ENCODE data around the gene COL26A1.

COL26A1 gene

GRCh38 chr7:101402081-101402779 is 39.6 kb downstream of the COL26A1 start:
- no peak for TF ChIP-seq EZH2 (IDR thresholded peaks at IDR 0.05)
- no peak for TF ChIP-seq POLR2AphosphoS5 (IDR thresholded peaks at IDR 0.05; ENCODE audit: borderline replicate concordance, low read depth, low read length)
- TF ChIP-seq FOXP2 (optimal IDR thresholded peaks at IDR 0.05; ENCODE audit: control extremely low read depth, extremely low read length, insufficient read depth), result no peak
- Histone ChIP-seq H3K36me3 (ENCODE audit: insufficient read depth, low read length) (no peaks in the 10 kb centered on the region), H3K9me3 (ENCODE audit: low read depth, low read length) (no peaks in the 10 kb centered on the region), H3K4me3 (peak overlapping the region; percentile 72), H3K9ac (ENCODE audit: insufficient read length) (no peak overlapping the region), H3K27ac (peak overlapping the region; percentile 93)
- peak; percentile 48 for DNase-seq (ENCODE audit: low read depth, low spot score)

- H3K36me3 ChIP-seq (ENCODE audit: insufficient read depth, low read length), result no peaks in the 10 kb centered on the region
- peak overlapping the region; percentile 72 for H3K4me3 ChIP-seq
- H3K27ac ChIP-seq, result peak overlapping the region; percentile 93; the same call in 1 of the 2 replicates
- no peak for DNase-seq (ENCODE audit: low read depth, low spot score)
- no peaks in the 10 kb centered on the region for H3K9me3 ChIP-seq (ENCODE audit: low read depth, low read length)
- TF ChIP-seq EZH2 (IDR thresholded peaks at IDR 0.05) (no peak), FOXP2 (optimal IDR thresholded peaks at IDR 0.05; ENCODE audit: control extremely low read depth, extremely low read length, insufficient read depth) (no peak)
- H3K9ac ChIP-seq (ENCODE audit: insufficient read length), result peak overlapping the region; percentile 3
Measured at GRCh38 chr7:101402835-101403234, 40.2 kb downstream of the COL26A1 start.

- Histone ChIP-seq H3K9ac (ENCODE audit: insufficient read length) (no peak overlapping the region), H3K27ac (no peak overlapping the region), H3K4me3 (no peak overlapping the region), H3K9me3 (ENCODE audit: low read depth, low read length) (no peaks in the 10 kb centered on the region), H3K36me3 (ENCODE audit: insufficient read depth, low read length) (no peaks in the 10 kb centered on the region)
- no peak for TF ChIP-seq FOXP2 (optimal IDR thresholded peaks at IDR 0.05; ENCODE audit: control extremely low read depth, extremely low read length, insufficient read depth)
- TF ChIP-seq POLR2AphosphoS5 (IDR thresholded peaks at IDR 0.05; ENCODE audit: borderline replicate concordance, low read depth, low read length), result no peak
- no peak for TF ChIP-seq EZH2 (IDR thresholded peaks at IDR 0.05)
- DNase-seq (ENCODE audit: low read depth, low spot score), result no peak
Measured at GRCh38 chr7:101405474-101406067, 42.9 kb downstream of the COL26A1 start.

DNA sequence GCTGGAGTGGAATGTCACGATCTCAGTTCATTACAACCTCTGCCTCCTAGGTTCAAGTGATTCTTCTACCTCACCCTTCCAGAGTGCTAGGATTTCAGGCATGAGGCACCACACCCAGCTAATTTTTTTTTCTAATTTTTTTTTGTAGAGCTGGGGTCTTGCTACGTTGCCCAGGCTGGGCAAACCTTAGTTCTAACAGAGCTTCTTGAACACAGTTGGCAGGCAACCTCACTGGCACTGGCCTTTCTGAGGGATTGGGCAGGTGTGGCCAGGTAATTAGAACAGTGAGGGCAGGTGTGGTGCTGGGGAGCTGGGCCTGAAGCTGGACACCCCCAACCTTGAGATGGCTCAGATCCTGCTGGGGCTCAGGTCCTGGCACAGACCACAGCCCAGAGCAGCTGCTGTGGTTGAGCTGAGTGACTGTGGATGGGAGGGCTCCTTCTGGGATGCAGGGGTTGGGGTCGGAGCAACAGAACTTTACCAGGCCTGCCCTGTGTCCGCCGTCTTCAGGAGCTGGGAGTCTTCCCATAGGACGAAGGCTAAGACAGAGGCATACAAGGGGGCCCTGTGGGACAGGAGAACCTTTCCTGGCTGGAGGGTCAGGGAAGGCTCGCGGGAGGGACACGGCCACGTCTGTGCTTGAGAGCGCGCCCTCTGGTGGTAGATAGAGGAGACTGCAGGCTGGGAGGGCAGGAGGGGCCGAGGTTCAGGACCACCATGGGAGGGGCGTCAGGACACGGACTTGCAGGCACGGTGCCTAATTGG is 48.2 kb downstream of the COL26A1 start:
- Histone ChIP-seq H3K9me3 (ENCODE audit: low read depth, low read length) (no peaks in the 10 kb centered on the region), H3K36me3 (ENCODE audit: insufficient read depth, low read length) (no peaks in the 10 kb centered on the region), H3K27ac (no peak overlapping the region), H3K4me3 (no peak overlapping the region), H3K9ac (ENCODE audit: insufficient read length) (no peak overlapping the region)
- no peak for DNase-seq (ENCODE audit: low read depth, low spot score)
- TF ChIP-seq EZH2 (IDR thresholded peaks at IDR 0.05) (no peak), FOXP2 (optimal IDR thresholded peaks at IDR 0.05; ENCODE audit: control extremely low read depth, extremely low read length, insufficient read depth) (no peak), POLR2AphosphoS5 (IDR thresholded peaks at IDR 0.05; ENCODE audit: borderline replicate concordance, low read depth, low read length) (no peak)

DNA sequence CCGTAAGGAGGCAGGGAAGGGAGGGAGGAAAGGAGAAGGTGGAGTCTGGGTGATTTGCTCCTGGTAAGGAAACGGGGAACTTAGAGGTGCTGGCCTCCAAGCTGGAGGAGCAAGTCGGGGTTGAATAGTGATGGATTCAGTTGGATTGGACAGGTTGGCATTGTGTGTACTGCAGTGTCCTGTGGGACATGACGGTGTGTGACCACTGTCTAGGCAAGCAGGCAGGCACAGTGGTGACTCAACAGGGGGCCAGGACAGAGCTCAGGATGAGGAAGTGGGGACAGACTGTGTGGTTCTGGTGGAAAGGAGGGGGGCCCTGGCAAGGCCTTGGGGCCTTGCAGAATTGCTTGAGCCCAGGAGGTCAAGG is 48.8 kb downstream of the COL26A1 start:
- Histone ChIP-seq H3K9ac (ENCODE audit: insufficient read length) (no peak overlapping the region), H3K27ac (no peak overlapping the region), H3K9me3 (ENCODE audit: low read depth, low read length) (no peaks in the 10 kb centered on the region)

GRCh38 chr7:101412976-101413375 is 50.3 kb downstream of the COL26A1 start:
- Histone ChIP-seq H3K9me3 (ENCODE audit: low read depth, low read length) (no peaks in the 10 kb centered on the region), H3K4me3 (no peak overlapping the region), H3K27ac (no peak overlapping the region), H3K36me3 (ENCODE audit: insufficient read depth, low read length) (no peaks in the 10 kb centered on the region), H3K9ac (ENCODE audit: insufficient read length) (no peak overlapping the region)
- TF ChIP-seq POLR2AphosphoS5 (IDR thresholded peaks at IDR 0.05; ENCODE audit: borderline replicate concordance, low read depth, low read length), result no peak
- DNase-seq (ENCODE audit: low read depth, low spot score), result no peak

More for the DNA sequence above, 48.8 kb downstream of the COL26A1 start:
- no peak for TF ChIP-seq EZH2 (IDR thresholded peaks at IDR 0.05)
- no peak for TF ChIP-seq FOXP2 (optimal IDR thresholded peaks at IDR 0.05; ENCODE audit: control extremely low read depth, extremely low read length, insufficient read depth)
- no peak for DNase-seq (ENCODE audit: low read depth, low spot score)
- Histone ChIP-seq H3K4me3 (no peak overlapping the region), H3K36me3 (ENCODE audit: insufficient read depth, low read length) (no peaks in the 10 kb centered on the region)

GRCh38 chr7:101418694-101419093 is 56.0 kb downstream of the COL26A1 start:
- Histone ChIP-seq H3K27ac (no peak overlapping the region), H3K9me3 (ENCODE audit: low read depth, low read length) (no peaks in the 10 kb centered on the region), H3K36me3 (ENCODE audit: insufficient read depth, low read length) (no peaks in the 10 kb centered on the region), H3K9ac (ENCODE audit: insufficient read length) (no peak overlapping the region), H3K4me3 (no peak overlapping the region)
- TF ChIP-seq POLR2AphosphoS5 (IDR thresholded peaks at IDR 0.05; ENCODE audit: borderline replicate concordance, low read depth, low read length), result no peak
- TF ChIP-seq FOXP2 (optimal IDR thresholded peaks at IDR 0.05; ENCODE audit: control extremely low read depth, extremely low read length, insufficient read depth), result no peak
- TF ChIP-seq EZH2 (IDR thresholded peaks at IDR 0.05), result no peak
- DNase-seq (ENCODE audit: low read depth, low spot score), result no peak

- H3K9ac ChIP-seq (ENCODE audit: insufficient read length), result no peak overlapping the region
Measured at GRCh38 chr7:101419831-101420230, 57.2 kb downstream of the COL26A1 start.

More at GRCh38 chr7:101419831-101420230, 57.2 kb downstream of the COL26A1 start:
- DNase-seq (ENCODE audit: low read depth, low spot score), result no peak
- no peak overlapping the region for H3K27ac ChIP-seq
- H3K36me3 ChIP-seq (ENCODE audit: insufficient read depth, low read length), result no peaks in the 10 kb centered on the region
- TF ChIP-seq EZH2 (IDR thresholded peaks at IDR 0.05), result no peak
- TF ChIP-seq POLR2AphosphoS5 (IDR thresholded peaks at IDR 0.05; ENCODE audit: borderline replicate concordance, low read depth, low read length), result no peak
- no peak for TF ChIP-seq FOXP2 (optimal IDR thresholded peaks at IDR 0.05; ENCODE audit: control extremely low read depth, extremely low read length, insufficient read depth)
- no peak overlapping the region for H3K4me3 ChIP-seq
- no peaks in the 10 kb centered on the region for H3K9me3 ChIP-seq (ENCODE audit: low read depth, low read length)

Data from SK-N-MC (cell line).